Osteoblast (primary cell): Measurements from ENCODE around the gene PDE9A. TPM values are rescaled to one million over a fixed set of nuclear protein-coding genes. Genes with fewer than 3 reads are reported as not detected.
A peak's percentile ranks its signal among the peaks of the same experiment; 100 is the strongest.

Experiments used
- DNase-seq: peaks from one replicate; pipeline ENCODE4 v3.0.0; 2011; ENCODE audit warnings: low spot score, mixed read lengths; ENCODE audit not compliant: insufficient read length; ENCODE audit errors: missing footprints
- H2AFZ ChIP-seq: 2 replicates; pipeline ENCODE4 v1.6.0; 2011; ENCODE audit warnings: mild to moderate bottlenecking, low read length
- H3K27ac ChIP-seq: 2 replicates; pipeline ENCODE4 v1.5.1; 2011; ENCODE audit warnings: mild to moderate bottlenecking, low read depth, low read length, moderate library complexity
- H3K27me3 ChIP-seq: 2 replicates; pipeline ENCODE4 v1.6.0; 2012; ENCODE audit warnings: mild to moderate bottlenecking, control low read depth, inconsistent platforms, low read length, moderate library complexity; ENCODE audit not compliant: insufficient read depth
- H3K36me3 ChIP-seq: 2 replicates; pipeline ENCODE4 v1.5.1; 2011; ENCODE audit warnings: mild to moderate bottlenecking, low read length, control low read depth, moderate library complexity; ENCODE audit not compliant: insufficient read depth
- H3K4me1 ChIP-seq: 2 replicates; pipeline ENCODE4 v1.5.1; 2011; ENCODE audit warnings: mild to moderate bottlenecking, low read length, control low read depth, moderate library complexity; ENCODE audit not compliant: insufficient read depth
- H3K4me2 ChIP-seq: 2 replicates; pipeline ENCODE4 v1.6.0; 2011; ENCODE audit warnings: mild to moderate bottlenecking, low read length; ENCODE audit not compliant: insufficient read depth
- H3K4me3 ChIP-seq: fragments of 200-600 bp; sonication (generic); 3 replicates; pipeline ENCODE4 v1.5.1; 2012; ENCODE audit warnings: mild to moderate bottlenecking, low read length, inconsistent platforms; ENCODE audit not compliant: insufficient read depth
- H3K79me2 ChIP-seq: 2 replicates; pipeline ENCODE4 v1.6.0; 2012; ENCODE audit warnings: mild to moderate bottlenecking, low read length, control low read depth, inconsistent platforms; ENCODE audit not compliant: insufficient read depth
- H3K9me3 ChIP-seq: 2 replicates; pipeline ENCODE4 v1.5.1; 2011; ENCODE audit warnings: low read depth, low read length, control low read depth
- H4K20me1 ChIP-seq: 2 replicates; pipeline ENCODE4 v1.6.0; 2012; ENCODE audit warnings: mild to moderate bottlenecking, low read length, control low read depth; ENCODE audit not compliant: insufficient read depth
- CTCF ChIP-seq: IDR thresholded peaks from 2 replicates; pipeline ENCODE4 v1.5.1; 2011; ENCODE audit warnings: mild to moderate bottlenecking, low read depth, low read length, moderate library complexity; ENCODE audit errors: extremely low read depth
- total RNA-seq: library from RNA; depleted of rRNA; stranded (reverse); fragments of >200 nt; gene quantifications from 2 replicates; pipeline ENCODE4 v1.2.3, GENCODE V29; 2012

The PDE9A gene
- total RNA-seq, 1 donor = 0.36 TPM

GRCh38 chr21:42649122-42650032 is 4.0 kb upstream of the PDE9A start:
- Histone ChIP-seq H3K79me2 (no peaks in the 10 kb centered on the region), H3K36me3 (no peaks in the 10 kb centered on the region), H3K27ac (no peak overlapping the region), H2AFZ (no peak overlapping the region), H3K9me3 (no peaks in the 10 kb centered on the region), H4K20me1 (no peaks in the 10 kb centered on the region), H3K4me1 (no peaks in the 10 kb centered on the region), H3K27me3 (peaks cover 21% of the 10 kb centered on the region), H3K4me3 (no peak overlapping the region), H3K4me2 (no peak overlapping the region)
- TF ChIP-seq CTCF = no peak
- DNase-seq = peak; percentile 66

GRCh38 chr21:42650033-42650370 is 3.4 kb upstream of the PDE9A start:
- H3K27me3 ChIP-seq = peaks cover 28% of the 10 kb centered on the region
- no peaks in the 10 kb centered on the region for H3K9me3 ChIP-seq

GRCh38 chr21:42650441-42651421 is 2.7 kb upstream of the PDE9A start:
- no peak for TF ChIP-seq CTCF
- DNase-seq = peak; percentile 73
- no peak overlapping the region for H3K4me3 ChIP-seq
- no peaks in the 10 kb centered on the region for H3K9me3 ChIP-seq
- no peak overlapping the region for H2AFZ ChIP-seq
- peaks cover 35% of the 10 kb centered on the region for H3K27me3 ChIP-seq
- no peaks in the 10 kb centered on the region for H4K20me1 ChIP-seq
- H3K4me1 ChIP-seq = no peaks in the 10 kb centered on the region
- H3K27ac ChIP-seq = no peak overlapping the region
- no peaks in the 10 kb centered on the region for H3K79me2 ChIP-seq
- H3K36me3 ChIP-seq = no peaks in the 10 kb centered on the region
- no peak overlapping the region for H3K4me2 ChIP-seq

More at GRCh38 chr21:42650033-42650370, 3.4 kb upstream of the PDE9A start:
- H4K20me1 ChIP-seq = no peaks in the 10 kb centered on the region
- H3K4me1 ChIP-seq = no peaks in the 10 kb centered on the region
- H3K79me2 ChIP-seq = no peaks in the 10 kb centered on the region
- no peaks in the 10 kb centered on the region for H3K36me3 ChIP-seq
- peak; percentile 6 for DNase-seq
- H2AFZ ChIP-seq = no peak overlapping the region
- H3K27ac ChIP-seq = no peak overlapping the region
- no peak overlapping the region for H3K4me3 ChIP-seq
- TF ChIP-seq CTCF = no peak
- H3K4me2 ChIP-seq = no peak overlapping the region
